Measurements from ENCODE around the gene TM4SF20. TPM values are rescaled to one million over a fixed set of nuclear protein-coding genes. Genes with fewer than 3 reads are reported as not detected.

TM4SF20 gene
- total and polyA plus RNA-seq, 10 of the 15 experiments (the other 5 are each of a cell fraction or from before 2014, with no cell fraction given) = 0.04 to 0.07 TPM; not detected in 8

DNA sequence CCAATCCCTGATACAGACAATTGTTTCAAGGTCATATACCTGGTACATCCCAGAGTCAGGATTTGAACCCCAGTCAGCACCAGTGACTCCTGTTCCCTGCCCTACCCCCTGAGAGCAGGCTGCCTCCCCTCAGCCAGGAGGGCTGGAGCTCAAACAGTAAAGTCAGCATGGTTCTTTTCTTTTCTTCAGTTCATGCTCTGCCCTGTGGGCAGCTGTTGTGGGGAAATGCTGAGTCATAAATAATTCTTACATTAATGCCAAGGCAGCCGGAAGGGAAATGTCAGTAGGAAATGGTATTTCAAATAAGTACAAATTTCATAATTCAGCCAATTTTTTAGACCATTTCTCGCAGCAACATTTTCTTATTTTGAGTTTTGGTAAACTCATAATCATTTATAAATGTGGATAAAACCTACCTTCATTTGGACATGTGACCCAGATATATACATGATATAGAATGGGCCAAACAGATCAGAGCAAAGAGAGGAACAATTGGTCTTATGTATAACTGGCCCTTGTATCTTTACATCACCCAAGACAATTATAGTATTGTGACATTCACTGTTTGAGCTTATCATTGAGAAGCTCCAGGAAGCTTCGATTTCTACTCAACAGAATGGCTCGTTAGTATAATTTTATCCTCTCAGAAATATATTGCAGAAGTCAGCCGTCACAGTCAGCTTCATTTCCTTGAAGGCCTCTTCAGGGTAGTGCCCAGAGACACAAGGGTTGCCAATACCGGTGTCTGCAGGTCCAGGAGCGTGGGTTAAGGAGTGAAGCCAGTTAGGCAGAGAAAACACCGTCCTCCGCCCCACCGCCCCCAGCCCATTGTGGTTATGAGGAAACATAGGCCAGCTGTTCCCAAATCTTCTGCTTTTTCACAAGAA lies 36.7 kb upstream of the TM4SF20 start (continued):
- peak; percentile 37; the same call in 1 of the 2 replicates for TF ChIP-seq RAD51 (IDR thresholded peaks at IDR 0.05)
- TF ChIP-seq POLR2A (IDR thresholded peaks at IDR 0.05; ENCODE audit: low read depth, low read length) = no peak
- no peak for TF ChIP-seq TAF1 (IDR thresholded peaks at IDR 0.05; ENCODE audit: borderline replicate concordance, low read depth, low read length)
- no peak for TF ChIP-seq ZZZ3 (IDR thresholded peaks at IDR 0.05; ENCODE audit: control insufficient read depth, insufficient read length, low read depth)
- TF ChIP-seq, protein P1, sequence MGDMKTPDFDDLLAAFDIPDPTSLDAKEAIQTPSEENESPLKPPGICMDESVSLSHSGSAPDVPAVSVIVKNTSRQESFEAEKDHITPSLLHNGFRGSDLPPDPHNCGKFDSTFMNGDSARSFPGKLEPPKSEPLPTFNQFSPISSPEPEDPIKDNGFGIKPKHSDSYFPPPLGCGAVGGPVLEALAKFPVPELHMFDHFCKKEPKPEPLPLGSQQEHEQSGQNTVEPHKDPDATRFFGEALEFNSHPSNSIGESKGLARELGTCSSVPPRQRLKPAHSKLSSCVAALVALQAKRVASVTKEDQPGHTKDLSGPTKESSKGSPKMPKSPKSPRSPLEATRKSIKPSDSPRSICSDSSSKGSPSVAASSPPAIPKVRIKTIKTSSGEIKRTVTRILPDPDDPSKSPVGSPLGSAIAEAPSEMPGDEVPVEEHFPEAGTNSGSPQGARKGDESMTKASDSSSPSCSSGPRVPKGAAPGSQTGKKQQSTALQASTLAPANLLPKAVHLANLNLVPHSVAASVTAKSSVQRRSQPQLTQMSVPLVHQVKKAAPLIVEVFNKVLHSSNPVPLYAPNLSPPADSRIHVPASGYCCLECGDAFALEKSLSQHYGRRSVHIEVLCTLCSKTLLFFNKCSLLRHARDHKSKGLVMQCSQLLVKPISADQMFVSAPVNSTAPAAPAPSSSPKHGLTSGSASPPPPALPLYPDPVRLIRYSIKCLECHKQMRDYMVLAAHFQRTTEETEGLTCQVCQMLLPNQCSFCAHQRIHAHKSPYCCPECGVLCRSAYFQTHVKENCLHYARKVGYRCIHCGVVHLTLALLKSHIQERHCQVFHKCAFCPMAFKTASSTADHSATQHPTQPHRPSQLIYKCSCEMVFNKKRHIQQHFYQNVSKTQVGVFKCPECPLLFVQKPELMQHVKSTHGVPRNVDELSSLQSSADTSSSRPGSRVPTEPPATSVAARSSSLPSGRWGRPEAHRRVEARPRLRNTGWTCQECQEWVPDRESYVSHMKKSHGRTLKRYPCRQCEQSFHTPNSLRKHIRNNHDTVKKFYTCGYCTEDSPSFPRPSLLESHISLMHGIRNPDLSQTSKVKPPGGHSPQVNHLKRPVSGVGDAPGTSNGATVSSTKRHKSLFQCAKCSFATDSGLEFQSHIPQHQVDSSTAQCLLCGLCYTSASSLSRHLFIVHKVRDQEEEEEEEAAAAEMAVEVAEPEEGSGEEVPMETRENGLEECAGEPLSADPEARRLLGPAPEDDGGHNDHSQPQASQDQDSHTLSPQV (IDR thresholded peaks at IDR 0.05) = no peak
- TF ChIP-seq MXI1 (IDR thresholded peaks at IDR 0.05; ENCODE audit: low read depth, low read length) = no peak
- TF ChIP-seq ETV6 (conservative IDR thresholded peaks at IDR 0.05 in 1 of 2, IDR thresholded peaks at IDR 0.05 in 1 of 2; ENCODE audit: borderline replicate concordance in 1 of 2, low read depth in 1 of 2) = peak in 1 of 2 experiments; percentile 93; a peak in 2 of 4 replicates
- no peak for TF ChIP-seq NBN (IDR thresholded peaks at IDR 0.05)
- TF ChIP-seq NR2F1 (conservative IDR thresholded peaks at IDR 0.05) = no peak
- TF ChIP-seq, protein P2, sequence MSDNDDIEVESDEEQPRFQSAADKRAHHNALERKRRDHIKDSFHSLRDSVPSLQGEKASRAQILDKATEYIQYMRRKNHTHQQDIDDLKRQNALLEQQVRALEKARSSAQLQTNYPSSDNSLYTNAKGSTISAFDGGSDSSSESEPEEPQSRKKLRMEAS (IDR thresholded peaks at IDR 0.05; ENCODE audit: low read depth, low read length) = no peak
- no peak for TF ChIP-seq CHD1 (IDR thresholded peaks at IDR 0.05; ENCODE audit: low read depth, low read length)
- no peak for TF ChIP-seq ZBED1 (IDR thresholded peaks at IDR 0.05; ENCODE audit: borderline replicate concordance)
- no peak for TF ChIP-seq HDGF (IDR thresholded peaks at IDR 0.05)
- TF ChIP-seq, protein P3, sequence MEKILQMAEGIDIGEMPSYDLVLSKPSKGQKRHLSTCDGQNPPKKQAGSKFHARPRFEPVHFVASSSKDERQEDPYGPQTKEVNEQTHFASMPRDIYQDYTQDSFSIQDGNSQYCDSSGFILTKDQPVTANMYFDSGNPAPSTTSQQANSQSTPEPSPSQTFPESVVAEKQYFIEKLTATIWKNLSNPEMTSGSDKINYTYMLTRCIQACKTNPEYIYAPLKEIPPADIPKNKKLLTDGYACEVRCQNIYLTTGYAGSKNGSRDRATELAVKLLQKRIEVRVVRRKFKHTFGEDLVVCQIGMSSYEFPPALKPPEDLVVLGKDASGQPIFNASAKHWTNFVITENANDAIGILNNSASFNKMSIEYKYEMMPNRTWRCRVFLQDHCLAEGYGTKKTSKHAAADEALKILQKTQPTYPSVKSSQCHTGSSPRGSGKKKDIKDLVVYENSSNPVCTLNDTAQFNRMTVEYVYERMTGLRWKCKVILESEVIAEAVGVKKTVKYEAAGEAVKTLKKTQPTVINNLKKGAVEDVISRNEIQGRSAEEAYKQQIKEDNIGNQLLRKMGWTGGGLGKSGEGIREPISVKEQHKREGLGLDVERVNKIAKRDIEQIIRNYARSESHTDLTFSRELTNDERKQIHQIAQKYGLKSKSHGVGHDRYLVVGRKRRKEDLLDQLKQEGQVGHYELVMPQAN (conservative IDR thresholded peaks at IDR 0.05) = no peak
- no peak for TF ChIP-seq TCF12 (IDR thresholded peaks at IDR 0.05; ENCODE audit: low read depth, low read length)
- TF ChIP-seq BACH1 (IDR thresholded peaks at IDR 0.05; ENCODE audit: borderline replicate concordance) = peak; percentile 95
- no peak for TF ChIP-seq BMI1 (IDR thresholded peaks at IDR 0.05; ENCODE audit: borderline replicate concordance)
- no peak for TF ChIP-seq SMARCA5 (IDR thresholded peaks at IDR 0.05)
- TF ChIP-seq IRF4 (IDR thresholded peaks at IDR 0.05; ENCODE audit: low read depth, low read length) = no peak
- TF ChIP-seq CBX3 (IDR thresholded peaks at IDR 0.05; ENCODE audit: borderline replicate concordance, low read depth) = no peak
- no peak for TF ChIP-seq BHLHE40 (IDR thresholded peaks at IDR 0.05; ENCODE audit: borderline replicate concordance in 1 of 2, low read depth in 2 of 2, low read length in 1 of 2)

Measured in GM12878 (cell line).